ENCODE measurements around the gene DOC2B.

DOC2B gene

DNA sequence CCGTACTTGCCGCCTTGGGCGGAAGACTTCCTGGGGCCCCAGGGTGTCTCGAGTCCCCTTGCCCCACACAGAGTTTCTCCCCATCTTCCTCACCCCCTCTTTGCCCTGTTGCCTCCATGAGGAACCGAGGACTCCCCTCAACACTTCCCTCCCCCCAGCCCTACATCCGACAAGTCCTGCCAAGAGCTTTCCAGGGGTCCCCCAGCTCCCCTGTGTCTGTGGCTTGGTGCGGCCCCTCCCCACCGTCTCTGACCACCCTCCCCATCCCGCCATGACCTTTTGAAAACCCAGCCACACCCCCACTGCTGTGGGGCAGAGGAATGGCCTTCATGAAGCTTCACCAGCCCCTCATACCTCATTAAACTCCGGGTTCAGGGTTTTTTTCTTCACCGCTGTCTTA lies 32.7 kb downstream of the DOC2B start:
- Histone ChIP-seq H3K27me3 (ENCODE audit: low read depth, low read length) (no peaks in the 10 kb centered on the region), H3K4me3 (ENCODE audit: low read length) (no peak overlapping the region), H3K9ac (ENCODE audit: low read length) (no peak overlapping the region), H3K27ac (ENCODE audit: low read length) (no peak overlapping the region), H3K79me2 (ENCODE audit: low read length) (no peaks in the 10 kb centered on the region), H2AFZ (ENCODE audit: low read depth, low read length) (no peak overlapping the region), H3K36me3 (replicated peaks; ENCODE audit: low read depth, low read length) (no peaks in the 10 kb centered on the region), H3K4me1 (ENCODE audit: low read length) (no peaks in the 10 kb centered on the region), H4K20me1 (ENCODE audit: insufficient read depth, low read length) (no peaks in the 10 kb centered on the region), H3K4me2 (ENCODE audit: low read length) (no peak overlapping the region), H3K9me3 (ENCODE audit: insufficient read depth, low read length) (no peaks in the 10 kb centered on the region)
- TF ChIP-seq EZH2phosphoT487 (IDR thresholded peaks at IDR 0.05; ENCODE audit: low read depth) = no peak
- TF ChIP-seq, protein P1, sequence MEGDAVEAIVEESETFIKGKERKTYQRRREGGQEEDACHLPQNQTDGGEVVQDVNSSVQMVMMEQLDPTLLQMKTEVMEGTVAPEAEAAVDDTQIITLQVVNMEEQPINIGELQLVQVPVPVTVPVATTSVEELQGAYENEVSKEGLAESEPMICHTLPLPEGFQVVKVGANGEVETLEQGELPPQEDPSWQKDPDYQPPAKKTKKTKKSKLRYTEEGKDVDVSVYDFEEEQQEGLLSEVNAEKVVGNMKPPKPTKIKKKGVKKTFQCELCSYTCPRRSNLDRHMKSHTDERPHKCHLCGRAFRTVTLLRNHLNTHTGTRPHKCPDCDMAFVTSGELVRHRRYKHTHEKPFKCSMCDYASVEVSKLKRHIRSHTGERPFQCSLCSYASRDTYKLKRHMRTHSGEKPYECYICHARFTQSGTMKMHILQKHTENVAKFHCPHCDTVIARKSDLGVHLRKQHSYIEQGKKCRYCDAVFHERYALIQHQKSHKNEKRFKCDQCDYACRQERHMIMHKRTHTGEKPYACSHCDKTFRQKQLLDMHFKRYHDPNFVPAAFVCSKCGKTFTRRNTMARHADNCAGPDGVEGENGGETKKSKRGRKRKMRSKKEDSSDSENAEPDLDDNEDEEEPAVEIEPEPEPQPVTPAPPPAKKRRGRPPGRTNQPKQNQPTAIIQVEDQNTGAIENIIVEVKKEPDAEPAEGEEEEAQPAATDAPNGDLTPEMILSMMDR (IDR thresholded peaks at IDR 0.05; ENCODE audit: low read depth, low read length) = no peak

DNA sequence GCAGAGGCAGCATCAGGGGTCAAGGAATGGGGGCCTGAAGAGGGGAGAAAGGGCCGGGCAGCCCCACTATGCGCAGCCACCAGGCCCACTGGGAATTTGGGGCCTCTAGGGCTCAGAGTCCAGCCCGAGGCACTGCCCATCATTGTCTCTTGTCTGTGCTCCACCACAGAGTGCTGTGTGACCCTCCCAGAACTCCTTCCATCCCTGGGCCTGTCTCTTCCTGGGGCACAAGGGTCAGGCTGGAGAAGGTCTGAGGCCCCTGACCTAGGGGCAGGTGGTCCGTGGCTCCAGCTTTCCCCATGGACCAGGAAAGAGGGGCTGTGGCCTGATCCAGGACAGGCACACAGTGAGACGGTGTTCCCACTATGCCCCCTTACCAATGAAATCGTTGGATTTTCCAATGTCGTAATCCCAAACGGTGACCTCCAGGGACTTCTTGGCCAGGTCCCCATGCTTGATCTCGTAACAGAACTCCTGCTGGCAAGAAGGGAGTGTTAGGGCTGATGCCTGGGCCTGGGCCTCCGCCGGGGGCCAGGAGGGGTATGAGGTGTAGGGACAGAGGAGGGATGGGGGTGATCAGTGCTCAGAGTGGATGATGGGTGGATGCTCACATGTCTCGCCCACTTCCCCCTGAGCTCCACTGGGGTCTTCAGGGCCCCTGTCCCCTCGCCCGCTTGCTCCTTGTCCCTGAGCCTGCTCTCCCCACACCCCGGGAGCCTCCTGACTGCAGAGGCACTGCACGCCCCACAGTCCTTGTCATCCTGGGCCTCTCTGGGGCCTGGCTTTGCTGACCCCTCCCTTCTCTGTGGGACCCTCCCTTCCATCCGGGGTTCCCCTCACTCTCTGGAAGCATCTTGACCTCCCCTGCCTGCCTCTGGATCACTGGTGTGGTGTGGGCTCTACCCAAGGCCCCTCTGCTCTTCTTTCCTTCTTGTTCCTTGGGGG lies 33.4 kb downstream of the DOC2B start:
- TF ChIP-seq EZH2phosphoT487 (IDR thresholded peaks at IDR 0.05; ENCODE audit: low read depth) = no peak
- TF ChIP-seq, protein P1 (IDR thresholded peaks at IDR 0.05; ENCODE audit: low read depth, low read length) = no peak
- H3K27me3 ChIP-seq (ENCODE audit: low read depth, low read length) = no peaks in the 10 kb centered on the region
- H3K4me3 ChIP-seq (ENCODE audit: low read length) = no peak overlapping the region

DNA sequence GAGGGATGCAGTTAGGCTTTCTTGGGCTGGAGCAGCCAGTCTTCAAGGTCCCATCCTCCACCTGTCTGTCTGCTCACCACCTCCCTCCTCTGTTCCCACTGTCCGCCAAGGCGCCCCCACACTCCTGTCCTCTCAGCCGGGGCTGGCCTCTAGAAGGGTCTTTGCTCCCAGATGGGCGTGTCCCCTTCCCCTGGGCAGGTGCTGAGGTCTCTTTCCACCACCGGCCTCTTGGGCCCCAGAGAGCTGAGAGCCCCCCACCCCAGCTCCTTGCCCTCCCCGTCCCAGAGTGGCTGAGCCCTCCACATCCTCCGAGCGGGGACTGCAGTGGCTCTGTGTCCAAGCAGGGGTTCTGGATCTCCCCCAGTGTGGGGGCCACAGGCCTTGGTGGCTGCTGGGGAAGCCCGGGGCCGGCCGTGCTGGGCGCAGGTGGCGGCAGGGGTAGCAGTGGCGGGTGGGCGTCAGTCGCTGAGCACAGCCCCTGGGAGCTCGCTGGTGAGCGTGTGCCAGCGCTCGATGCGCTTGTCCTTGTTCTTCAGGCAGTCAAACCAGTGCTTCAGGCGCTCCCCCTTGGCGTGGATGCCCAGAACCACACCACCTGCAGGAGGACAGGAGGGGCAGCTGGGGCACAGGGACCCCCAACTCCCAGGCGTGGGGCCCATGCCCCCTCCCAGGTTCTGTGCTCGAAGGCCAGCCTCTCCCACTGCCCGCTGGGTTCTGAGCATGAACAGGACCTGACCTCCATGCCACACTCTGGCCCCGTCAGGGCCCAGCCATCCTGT lies 34.3 kb downstream of the DOC2B start:
- H3K4me3 ChIP-seq (ENCODE audit: low read length) = no peak overlapping the region
- H3K27ac ChIP-seq (ENCODE audit: low read length) = no peak overlapping the region
- H3K9me3 ChIP-seq (ENCODE audit: insufficient read depth, low read length) = no peaks in the 10 kb centered on the region
- H3K4me2 ChIP-seq (ENCODE audit: low read length) = no peak overlapping the region
- no peak overlapping the region for H3K9ac ChIP-seq (ENCODE audit: low read length)
- no peaks in the 10 kb centered on the region for H3K36me3 ChIP-seq (replicated peaks; ENCODE audit: low read depth, low read length)
- H4K20me1 ChIP-seq (ENCODE audit: insufficient read depth, low read length) = no peaks in the 10 kb centered on the region
- no peaks in the 10 kb centered on the region for H3K27me3 ChIP-seq (ENCODE audit: low read depth, low read length)
- TF ChIP-seq, protein P1 (IDR thresholded peaks at IDR 0.05; ENCODE audit: low read depth, low read length) = no peak
- no peak for TF ChIP-seq EZH2phosphoT487 (IDR thresholded peaks at IDR 0.05; ENCODE audit: low read depth)
- no peaks in the 10 kb centered on the region for H3K79me2 ChIP-seq (ENCODE audit: low read length)
- no peak overlapping the region for H2AFZ ChIP-seq (ENCODE audit: low read depth, low read length)
- H3K4me1 ChIP-seq (ENCODE audit: low read length) = no peaks in the 10 kb centered on the region

More for the DNA sequence above, 33.4 kb downstream of the DOC2B start:
- no peak overlapping the region for H2AFZ ChIP-seq (ENCODE audit: low read depth, low read length)
- H4K20me1 ChIP-seq (ENCODE audit: insufficient read depth, low read length) = no peaks in the 10 kb centered on the region
- no peaks in the 10 kb centered on the region for H3K9me3 ChIP-seq (ENCODE audit: insufficient read depth, low read length)
- H3K36me3 ChIP-seq (replicated peaks; ENCODE audit: low read depth, low read length) = no peaks in the 10 kb centered on the region
- no peak overlapping the region for H3K9ac ChIP-seq (ENCODE audit: low read length)
- H3K27ac ChIP-seq (ENCODE audit: low read length) = no peak overlapping the region
- no peaks in the 10 kb centered on the region for H3K4me1 ChIP-seq (ENCODE audit: low read length)
- H3K79me2 ChIP-seq (ENCODE audit: low read length) = no peaks in the 10 kb centered on the region
- H3K4me2 ChIP-seq (ENCODE audit: low read length) = no peak overlapping the region

DNA sequence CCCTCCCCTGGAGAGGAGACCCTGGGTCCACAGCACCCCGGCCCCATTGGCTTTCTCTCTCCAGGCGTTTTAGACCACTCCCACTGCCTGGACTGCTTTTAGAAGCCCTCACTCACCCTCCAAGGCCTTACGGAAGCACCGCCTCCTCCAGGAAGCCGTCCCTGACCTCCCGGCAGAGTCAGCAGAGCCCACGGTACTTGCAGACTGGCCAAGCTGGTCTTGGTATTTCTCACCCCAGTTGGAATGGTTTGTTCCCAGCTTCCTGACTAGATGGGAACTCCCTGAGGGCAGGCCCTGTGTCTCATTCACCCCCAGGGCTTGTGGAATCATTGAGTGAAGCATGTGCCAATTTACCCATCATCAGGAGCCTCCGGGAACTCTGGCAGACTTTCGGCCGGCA lies 34.9 kb downstream of the DOC2B start:
- Histone ChIP-seq H3K9me3 (ENCODE audit: insufficient read depth, low read length) (no peaks in the 10 kb centered on the region), H3K36me3 (replicated peaks; ENCODE audit: low read depth, low read length) (no peaks in the 10 kb centered on the region), H3K4me1 (ENCODE audit: low read length) (no peaks in the 10 kb centered on the region), H3K27ac (ENCODE audit: low read length) (no peak overlapping the region), H3K27me3 (ENCODE audit: low read depth, low read length) (no peaks in the 10 kb centered on the region), H3K9ac (ENCODE audit: low read length) (no peak overlapping the region), H3K4me2 (ENCODE audit: low read length) (no peak overlapping the region), H3K79me2 (ENCODE audit: low read length) (no peaks in the 10 kb centered on the region), H4K20me1 (ENCODE audit: insufficient read depth, low read length) (no peaks in the 10 kb centered on the region), H2AFZ (ENCODE audit: low read depth, low read length) (no peak overlapping the region), H3K4me3 (ENCODE audit: low read length) (no peak overlapping the region)
- TF ChIP-seq, protein P1 (IDR thresholded peaks at IDR 0.05; ENCODE audit: low read depth, low read length) = no peak
- no peak for TF ChIP-seq EZH2phosphoT487 (IDR thresholded peaks at IDR 0.05; ENCODE audit: low read depth)
